Thymus (tissue), 11 donors: ENCODE results near the gene MARK1. TPM values are rescaled to one million over a fixed set of nuclear protein-coding genes. Genes with fewer than 3 reads are reported as not detected.

Experiments
- DNase-seq, 9 donors: peaks; one replicate each; pipeline ENCODE4 v3.0.0-alpha.2; 2013; ENCODE audit warnings: low spot score in 9 of 9, low read depth in 6 of 9, missing footprints in 1 of 9
- H3K27ac ChIP-seq, 2 donors: one replicate each; pipeline ENCODE4 v1.5.1; 2013; ENCODE audit warnings: control low read depth in 1 of 2, low read depth in 1 of 2, low read length in 1 of 2, mild to moderate bottlenecking in 1 of 2, moderate library complexity in 1 of 2
- H3K27me3 ChIP-seq, 2 donors: one replicate each; pipeline ENCODE4 v1.5.1; 2013; ENCODE audit warnings: low read length in 1 of 2; ENCODE audit not compliant: control insufficient read depth in 2 of 2, insufficient read depth in 1 of 2
- H3K36me3 ChIP-seq, 2 donors: one replicate each; pipeline ENCODE4 v1.5.1; 2013; ENCODE audit warnings: low read length in 1 of 2, mild to moderate bottlenecking in 1 of 2, moderate library complexity in 1 of 2; ENCODE audit not compliant: control insufficient read depth in 2 of 2, insufficient read depth in 2 of 2
- H3K4me1 ChIP-seq, 2 donors: one replicate each; pipeline ENCODE4 v1.5.1; 2013; ENCODE audit warnings: low read length in 2 of 2; ENCODE audit not compliant: control insufficient read depth in 2 of 2, insufficient read depth in 2 of 2
- H3K4me3 ChIP-seq, 2 donors: one replicate each; pipeline ENCODE4 v1.5.1; 2013; ENCODE audit warnings: low read length in 2 of 2, control low read depth in 1 of 2, mild to moderate bottlenecking in 1 of 2
- H3K9me3 ChIP-seq, 2 donors: one replicate each; pipeline ENCODE4 v1.5.1; 2013; ENCODE audit warnings: low read length in 1 of 2, mild to moderate bottlenecking in 1 of 2; ENCODE audit not compliant: control insufficient read depth in 2 of 2, insufficient read depth in 1 of 2
- WGBS: extraction: QIAGEN DNeasy Blood & Tissue Kit; methylation state at CpG from one replicate; pipeline ENCODE4 v1.1.7; 2013; 5-methylcytosine and 5-hydroxymethylcytosine counted together
- polyA plus RNA-seq: library from polyadenylated mRNA; stranded (reverse); fragments of 200-250 nt; gene quantifications from one replicate; pipeline ENCODE4 v1.2.3, GENCODE V29; 2013
- total RNA-seq: library from RNA; stranded (reverse); fragments of 120-200 nt; gene quantifications from one replicate; pipeline ENCODE4 v1.2.4, GENCODE V29; 2013
- donor health status: healthy.

The MARK1 gene
- total and polyA plus RNA-seq, 2 donors, result 1.9 to 4.9 TPM

DNA sequence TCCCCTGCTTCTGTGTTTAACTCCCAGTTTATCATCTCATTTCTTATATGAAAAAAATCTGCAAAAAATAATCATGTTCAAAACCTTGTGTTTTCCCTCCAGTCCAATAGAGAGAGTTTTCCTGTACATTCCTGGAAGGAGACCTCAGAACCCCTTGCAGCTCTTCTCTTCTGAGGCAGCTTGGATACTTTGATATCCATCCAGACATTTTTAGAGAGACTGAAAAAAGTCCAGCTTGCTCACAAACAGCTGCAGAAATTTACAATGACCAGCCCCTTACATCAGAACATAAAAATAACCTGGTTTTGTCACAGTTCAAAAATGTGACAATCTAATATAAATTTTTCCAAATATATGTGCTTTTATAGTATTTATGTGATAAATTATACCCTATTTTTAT, 88.9 kb downstream of the MARK1 start:
- no peak for DNase-seq
- Histone ChIP-seq H3K4me1 (no peaks in the 10 kb centered on the region), H3K9me3 (no peaks in the 10 kb centered on the region), H3K27ac (no peak overlapping the region), H3K36me3 (no peaks in the 10 kb centered on the region), H3K27me3 (no peaks in the 10 kb centered on the region), H3K4me3 (no peak overlapping the region)

DNA sequence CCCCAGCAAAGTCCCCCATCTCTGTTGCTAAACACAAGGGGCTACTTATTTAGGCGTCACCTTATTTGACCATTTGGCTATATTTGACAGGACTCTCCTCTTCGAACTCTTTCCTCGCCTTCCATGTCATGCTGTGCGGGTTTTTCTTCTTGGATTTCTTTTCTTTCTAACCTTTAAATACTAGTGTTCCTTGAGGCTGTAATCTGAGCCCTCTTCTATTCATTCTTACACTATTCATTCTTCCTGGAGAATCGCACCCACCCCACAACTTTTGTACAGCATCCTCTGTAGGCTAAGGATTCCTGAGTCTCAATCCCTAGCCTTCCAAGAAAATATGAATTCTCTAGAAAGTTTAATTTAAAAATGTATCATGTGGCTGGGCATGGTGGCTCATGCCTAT, 100.5 kb downstream of the MARK1 start:
- no peak for DNase-seq
- Histone ChIP-seq H3K4me3 (no peak overlapping the region), H3K9me3 (no peaks in the 10 kb centered on the region), H3K27me3 (no peaks in the 10 kb centered on the region), H3K36me3 (no peaks in the 10 kb centered on the region), H3K4me1 (no peaks in the 10 kb centered on the region), H3K27ac (no peak overlapping the region)
- WGBS, result 97% methylated on average over 5 of the region's 5 CpGs

DNA sequence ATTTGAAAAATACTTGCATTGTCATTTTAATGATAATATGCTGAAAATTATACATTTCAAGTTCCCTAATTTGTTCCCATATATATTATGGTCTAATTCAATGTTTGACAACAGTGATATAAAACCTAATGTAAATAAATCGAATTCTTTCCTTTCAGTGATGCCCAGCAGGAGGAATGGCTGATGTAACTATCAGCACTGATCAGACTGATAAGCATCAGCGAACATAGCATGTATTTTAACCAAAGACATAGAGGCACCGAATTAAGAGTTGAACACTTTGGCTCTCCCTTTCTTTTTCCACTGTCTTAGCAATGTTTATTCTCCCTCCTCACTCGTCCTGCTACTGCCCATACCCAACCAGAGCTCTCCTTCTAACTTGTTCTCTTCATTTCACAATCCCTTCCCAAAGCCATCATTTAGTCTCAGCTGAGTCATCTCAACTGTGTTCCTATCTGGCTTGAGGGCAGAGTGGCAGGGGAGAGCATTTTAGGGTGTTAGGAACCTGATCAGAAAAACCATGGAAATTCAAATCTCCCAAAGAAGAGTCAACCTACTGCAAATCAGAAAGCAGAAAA, 103.4 kb downstream of the MARK1 start:
- WGBS, result 88% methylated on average over 4 of the region's 4 CpGs
- no peak overlapping the region for H3K4me3 ChIP-seq

DNA sequence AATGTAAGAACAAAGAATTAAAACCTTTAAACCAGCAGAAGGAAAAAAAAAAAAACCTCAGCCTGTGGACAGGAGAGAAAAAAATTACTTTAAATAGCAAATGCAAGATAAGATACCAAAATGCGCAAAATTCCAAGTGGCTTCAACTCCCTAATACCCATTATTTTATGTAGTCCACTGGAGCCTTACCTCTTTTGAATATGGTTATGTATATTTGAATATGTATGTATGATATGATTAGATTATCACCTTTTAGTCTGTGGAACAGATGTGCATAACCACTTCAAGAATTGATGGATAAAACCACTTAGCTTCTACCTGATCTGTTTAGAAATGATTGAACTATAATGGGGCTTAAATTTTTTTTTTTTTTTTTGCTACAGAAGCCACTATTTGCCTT, 109.8 kb downstream of the MARK1 start:
- H3K4me3 ChIP-seq, result no peak overlapping the region
- H3K36me3 ChIP-seq, result no peaks in the 10 kb centered on the region
- DNase-seq, result no peak
- H3K27me3 ChIP-seq, result no peaks in the 10 kb centered on the region
- 99% methylated on average over 1 of the region's 1 CpG for WGBS
- no peaks in the 10 kb centered on the region for H3K9me3 ChIP-seq
- H3K27ac ChIP-seq, result no peak overlapping the region
- no peaks in the 10 kb centered on the region for H3K4me1 ChIP-seq

More for the DNA sequence above, 103.4 kb downstream of the MARK1 start:
- H3K27ac ChIP-seq, result no peak overlapping the region
- DNase-seq, result no peak
- no peaks in the 10 kb centered on the region for H3K27me3 ChIP-seq
- H3K9me3 ChIP-seq, result no peaks in the 10 kb centered on the region
- no peaks in the 10 kb centered on the region for H3K4me1 ChIP-seq
- H3K36me3 ChIP-seq, result no peaks in the 10 kb centered on the region

DNA sequence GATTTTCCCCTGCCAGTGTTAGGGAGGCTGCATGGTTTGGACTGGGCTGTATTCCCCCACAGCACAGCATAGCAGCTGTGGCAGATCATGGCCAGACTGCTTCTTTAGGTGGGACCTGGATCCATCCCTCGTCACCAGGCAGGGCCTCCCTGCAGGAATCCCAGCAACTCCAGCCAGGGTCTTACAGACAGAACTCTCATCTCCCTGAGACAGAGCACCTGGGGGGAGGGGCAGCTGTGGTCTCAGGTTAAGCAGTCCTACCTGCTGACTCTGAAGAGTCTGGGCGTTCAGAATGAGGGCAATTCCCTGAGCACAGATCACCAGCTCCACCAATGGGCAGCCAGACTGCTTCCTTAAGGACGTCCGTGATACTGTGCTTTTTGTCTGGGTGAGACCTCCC, 114.3 kb downstream of the MARK1 start:
- Histone ChIP-seq H3K4me3 (no peak overlapping the region), H3K4me1 (no peaks in the 10 kb centered on the region), H3K9me3 (no peaks in the 10 kb centered on the region), H3K27ac (no peak overlapping the region), H3K27me3 (no peaks in the 10 kb centered on the region), H3K36me3 (no peaks in the 10 kb centered on the region)
- no peak for DNase-seq
- 99% methylated on average over 4 of the region's 4 CpGs for WGBS

DNA sequence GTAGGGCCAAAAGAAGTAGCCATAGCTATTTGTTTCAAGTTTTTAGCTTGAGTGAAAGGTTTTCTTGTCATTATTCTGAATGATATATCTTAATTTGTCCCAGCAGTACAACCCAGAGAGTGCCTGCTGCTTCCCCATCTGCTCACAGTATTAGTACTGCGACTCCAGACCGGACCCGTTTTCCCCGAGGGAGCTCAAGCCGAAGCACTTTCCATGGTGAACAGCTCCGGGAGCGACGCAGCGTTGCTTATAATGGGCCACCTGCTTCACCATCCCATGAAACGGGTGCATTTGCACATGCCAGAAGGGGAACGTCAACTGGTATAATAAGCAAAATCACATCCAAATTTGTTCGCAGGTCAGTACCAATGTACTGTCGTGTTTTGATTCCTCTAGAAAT, 125.1 kb downstream of the MARK1 start:
- no peak overlapping the region for H3K27ac ChIP-seq
- no peak for DNase-seq
- H3K9me3 ChIP-seq, result no peaks in the 10 kb centered on the region
- 96% methylated on average over 13 of the region's 13 CpGs for WGBS
- no peaks in the 10 kb centered on the region for H3K36me3 ChIP-seq
- H3K4me3 ChIP-seq, result no peak overlapping the region
- no peaks in the 10 kb centered on the region for H3K27me3 ChIP-seq
- no peaks in the 10 kb centered on the region for H3K4me1 ChIP-seq

DNA sequence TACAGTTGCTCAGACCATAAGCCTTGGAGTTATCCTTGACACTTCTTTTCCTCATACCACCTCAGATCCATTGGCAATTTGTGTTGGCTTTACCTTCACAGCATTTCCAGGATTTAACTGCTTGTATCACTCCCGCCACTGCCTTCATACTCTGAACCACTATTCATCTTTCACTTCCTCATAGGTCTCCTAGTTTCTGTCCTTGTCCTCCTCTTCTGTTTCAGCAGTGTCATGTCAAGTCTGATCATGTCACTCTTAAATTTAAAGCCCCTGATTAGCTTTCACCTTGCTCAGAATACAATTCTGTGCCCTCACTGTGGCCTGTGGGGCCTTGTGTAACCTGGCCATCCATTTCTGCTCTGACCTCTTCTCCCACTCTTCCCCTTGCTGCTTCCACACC, 127.6 kb downstream of the MARK1 start:
- Histone ChIP-seq H3K4me3 (no peak overlapping the region), H3K27me3 (no peaks in the 10 kb centered on the region), H3K36me3 (no peaks in the 10 kb centered on the region), H3K4me1 (no peaks in the 10 kb centered on the region), H3K27ac (no peak overlapping the region), H3K9me3 (no peaks in the 10 kb centered on the region)
- WGBS, result 91% methylated on average over 1 of the region's 1 CpG
- DNase-seq, result no peak

DNA sequence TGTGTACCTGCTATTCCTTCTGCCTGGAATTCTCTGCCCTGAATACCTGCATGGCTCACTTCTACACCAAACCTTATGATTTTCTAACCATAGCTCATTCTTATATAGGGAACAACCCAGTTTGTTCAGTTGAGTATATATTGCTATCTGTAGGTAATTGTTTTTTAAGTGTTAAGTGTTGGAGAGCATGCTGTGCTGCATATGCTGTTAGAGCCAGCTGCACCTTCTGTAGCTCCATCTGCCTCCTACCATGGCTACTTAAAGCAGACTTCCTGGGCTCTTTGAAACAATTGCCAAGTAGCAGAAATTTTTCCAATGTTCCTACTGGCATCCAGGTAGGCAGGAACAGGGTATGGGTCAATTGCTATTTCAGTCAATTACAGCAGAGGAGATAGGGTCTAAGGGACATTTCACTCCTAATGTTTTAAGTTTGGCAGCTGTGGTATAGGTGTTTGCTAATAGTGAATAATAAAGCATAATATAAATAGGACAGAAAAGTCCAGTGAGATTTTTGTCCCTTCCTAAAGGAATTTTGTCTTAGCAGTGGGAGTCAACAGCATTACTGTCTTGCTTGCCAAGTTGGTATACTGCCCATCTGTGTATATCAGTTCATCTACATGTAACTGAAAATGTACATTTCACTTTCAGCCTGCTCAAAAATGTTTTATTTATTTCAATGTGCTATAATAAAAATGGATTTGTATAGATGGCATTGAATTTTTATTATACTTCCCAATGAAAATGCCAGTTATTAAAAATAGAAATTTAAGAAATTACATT, 128.2 kb downstream of the MARK1 start:
- Histone ChIP-seq H3K27ac (no peak overlapping the region), H3K4me3 (no peak overlapping the region), H3K36me3 (no peaks in the 10 kb centered on the region), H3K27me3 (no peaks in the 10 kb centered on the region), H3K9me3 (no peaks in the 10 kb centered on the region), H3K4me1 (no peaks in the 10 kb centered on the region)
- DNase-seq, result no peak

DNA sequence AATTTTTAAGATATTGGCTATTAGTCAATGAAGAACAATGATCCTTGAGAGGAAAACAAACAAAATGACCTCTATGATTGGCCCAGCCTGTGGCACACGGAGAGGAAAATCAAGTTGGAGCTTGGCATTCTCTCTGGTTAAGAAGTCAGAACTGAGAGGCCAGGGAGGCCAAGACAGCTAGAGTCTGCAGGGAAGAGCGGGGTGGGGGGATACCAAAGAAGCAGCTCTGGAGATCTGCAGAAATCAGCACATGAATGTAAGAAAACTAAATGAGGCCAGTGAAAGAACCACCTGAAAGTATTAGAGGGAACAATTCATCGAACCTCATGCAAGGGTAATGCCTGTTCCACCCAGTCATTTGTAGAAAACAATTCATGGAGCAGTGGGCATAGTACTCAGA, 138.4 kb downstream of the MARK1 start:
- Histone ChIP-seq H3K27ac (no peak overlapping the region), H3K4me1 (no peaks in the 10 kb centered on the region), H3K9me3 (no peaks in the 10 kb centered on the region), H3K36me3 (no peaks in the 10 kb centered on the region), H3K4me3 (no peak overlapping the region), H3K27me3 (no peaks in the 10 kb centered on the region)
- 91% methylated on average over 3 of the region's 3 CpGs for WGBS
- no peak for DNase-seq
